Head of caudate nucleus (tissue), 42 donors: ENCODE results near the gene MTF1.

ENCODE experiments used
- DNase-seq, 42 donors: peaks; one replicate each; pipeline versions ENCODE4 v3.0.0 to v3.0.0-alpha.2; 2020 to 2021; ENCODE audit warnings: mixed read lengths in 7 of 42
- intact Hi-C: fragments of 100-400 bp; cut with DNase I; formaldehyde crosslinking; loops from one replicate; pipeline ENCODE4 v1.15.0; 2022

MTF1 gene

GRCh38 chr1:37844536-37844935 is 14.9 kb downstream of the MTF1 start:
- intact Hi-C loops = no loop called here
- no peak for DNase-seq

GRCh38 chr1:37841652-37842051 is 17.7 kb downstream of the MTF1 start:
- no peak for DNase-seq
- intact Hi-C loops = no loop called here

GRCh38 chr1:37840711-37841110 is 18.7 kb downstream of the MTF1 start:
- intact Hi-C loops = no loop called here
- DNase-seq = no peak

GRCh38 chr1:37839676-37840075 is 19.7 kb downstream of the MTF1 start:
- intact Hi-C loops = no loop called here

GRCh38 chr1:37836788-37837187 is 22.6 kb downstream of the MTF1 start:
- DNase-seq = no peak
- intact Hi-C loops = no loop called here

More at GRCh38 chr1:37839676-37840075, 19.7 kb downstream of the MTF1 start:
- DNase-seq = no peak

GRCh38 chr1:37831809-37832208 is 27.6 kb downstream of the MTF1 start:
- no peak for DNase-seq
- intact Hi-C loops = no loop called here

GRCh38 chr1:37831109-37831508 is 28.3 kb downstream of the MTF1 start:
- no peak for DNase-seq
- intact Hi-C loops = no loop called here

GRCh38 chr1:37828410-37829074 is 30.9 kb downstream of the MTF1 start:
- intact Hi-C loops = no loop called here
- DNase-seq = no peak

- intact Hi-C loops = no loop called here
- DNase-seq = no peak
Observed at GRCh38 chr1:37825506-37825905, 33.9 kb downstream of the MTF1 start.

- DNase-seq = no peak
- intact Hi-C loops = no loop called here
Observed at GRCh38 chr1:37824001-37824400, 35.4 kb downstream of the MTF1 start.

GRCh38 chr1:37822906-37823815 is 36.2 kb downstream of the MTF1 start:
- intact Hi-C loops = no loop called here
- peak in 7 of 42 donors; percentile 8 to 48 (median 39) for DNase-seq

GRCh38 chr1:37821481-37821880 is 37.9 kb downstream of the MTF1 start:
- intact Hi-C loops = no loop called here
- no peak for DNase-seq

- DNase-seq = peak in 41 of 42 donors; percentile 39 to 89 (median 73)
- intact Hi-C loops = no loop called here
Observed at GRCh38 chr1:37817481-37817880, 41.9 kb downstream of the MTF1 start.

GRCh38 chr1:37814252-37814651 is 45.1 kb downstream of the MTF1 start:
- intact Hi-C loops = no loop called here
- peak in 24 of 42 donors; percentile 15 to 70 (median 44) for DNase-seq

- no peak for DNase-seq
- intact Hi-C loops = no loop called here
Observed at GRCh38 chr1:37813529-37814145, 45.8 kb downstream of the MTF1 start.

- intact Hi-C loops = no loop called here
Observed at GRCh38 chr1:37811027-37811655, 48.3 kb downstream of the MTF1 start.

GRCh38 chr1:37809942-37810341 is 49.5 kb downstream of the MTF1 start:
- DNase-seq = no peak
- intact Hi-C loops = loop anchor here (2.0 kb wide), 2 partner anchors 49 to 119 kb away; partner anchors contain the start of gene MTF1

More at GRCh38 chr1:37811027-37811655, 48.3 kb downstream of the MTF1 start:
- DNase-seq = peak in 41 of 42 donors; percentile 43 to 88 (median 70)

- peak; percentile 75 to 96 (median 90) for DNase-seq
Observed at GRCh38 chr1:37808369-37809319, 50.7 kb downstream of the MTF1 start.

More at GRCh38 chr1:37808369-37809319, 50.7 kb downstream of the MTF1 start:
- intact Hi-C loops = loop anchor here (2.0 kb wide), 2 partner anchors 50 to 118 kb away; partner anchors contain the start of gene MTF1
